PC-9 (cell line): ENCODE results near the gene SLC30A2.

Source experiments
- EZH2 ChIP-seq: fragments of 200-600 bp; sonication (generic); IDR thresholded peaks from 2 replicates; pipeline ENCODE4 v1.8.0; 2017; ENCODE audit warnings: antibody characterized with exemption, low read depth
- TF ChIP-seq, protein P1 (sequence below): fragments of 200-600 bp; sonication (generic); conservative IDR thresholded peaks from 2 replicates; pipeline ENCODE4 v1.6.1; 2017; ENCODE audit warnings: mixed run types, antibody characterized with exemption, mild to moderate bottlenecking, moderate library complexity

DNA sequence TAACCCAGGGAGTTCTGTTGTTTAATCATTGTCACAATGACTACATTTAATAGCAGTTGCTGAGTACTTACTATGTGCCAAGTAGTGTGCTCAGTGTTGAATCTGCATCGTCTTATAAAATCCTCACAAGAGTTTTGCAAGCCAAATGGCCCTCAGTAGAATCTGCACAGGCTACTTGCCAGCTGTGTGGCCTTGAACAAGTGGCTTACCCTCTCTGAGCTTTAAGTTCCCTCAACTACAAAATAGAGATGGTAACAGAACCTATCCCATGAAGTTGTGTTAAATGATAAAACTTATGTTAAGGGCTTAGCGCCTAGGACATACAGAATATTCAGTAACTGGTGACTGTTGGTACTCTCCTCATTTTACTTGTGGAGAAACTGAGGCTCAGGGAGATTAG lies 9.1 kb upstream of the SLC30A2 start:
- TF ChIP-seq EZH2, result no peak
- TF ChIP-seq, protein P1, sequence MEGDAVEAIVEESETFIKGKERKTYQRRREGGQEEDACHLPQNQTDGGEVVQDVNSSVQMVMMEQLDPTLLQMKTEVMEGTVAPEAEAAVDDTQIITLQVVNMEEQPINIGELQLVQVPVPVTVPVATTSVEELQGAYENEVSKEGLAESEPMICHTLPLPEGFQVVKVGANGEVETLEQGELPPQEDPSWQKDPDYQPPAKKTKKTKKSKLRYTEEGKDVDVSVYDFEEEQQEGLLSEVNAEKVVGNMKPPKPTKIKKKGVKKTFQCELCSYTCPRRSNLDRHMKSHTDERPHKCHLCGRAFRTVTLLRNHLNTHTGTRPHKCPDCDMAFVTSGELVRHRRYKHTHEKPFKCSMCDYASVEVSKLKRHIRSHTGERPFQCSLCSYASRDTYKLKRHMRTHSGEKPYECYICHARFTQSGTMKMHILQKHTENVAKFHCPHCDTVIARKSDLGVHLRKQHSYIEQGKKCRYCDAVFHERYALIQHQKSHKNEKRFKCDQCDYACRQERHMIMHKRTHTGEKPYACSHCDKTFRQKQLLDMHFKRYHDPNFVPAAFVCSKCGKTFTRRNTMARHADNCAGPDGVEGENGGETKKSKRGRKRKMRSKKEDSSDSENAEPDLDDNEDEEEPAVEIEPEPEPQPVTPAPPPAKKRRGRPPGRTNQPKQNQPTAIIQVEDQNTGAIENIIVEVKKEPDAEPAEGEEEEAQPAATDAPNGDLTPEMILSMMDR, result no peak
